Colonic mucosa (tissue), 4 donors: ENCODE results near the gene SELENOS. TPM values are rescaled to one million over a fixed set of nuclear protein-coding genes. Genes with fewer than 3 reads are reported as not detected.

ENCODE experiments used
- DNase-seq: peaks from one replicate; pipeline ENCODE4 v3.0.0-alpha.2; 2020
- H3K27ac ChIP-seq: fragments of 200-600 bp; one replicate; pipeline ENCODE4 v1.8.0; 2021
- H3K27me3 ChIP-seq: fragments of 200-600 bp; one replicate; pipeline ENCODE4 v1.8.0; 2021
- H3K36me3 ChIP-seq: fragments of 200-600 bp; one replicate; pipeline ENCODE4 v1.8.0; 2021
- H3K4me1 ChIP-seq: fragments of 200-600 bp; one replicate; pipeline ENCODE4 v1.8.0; 2021; ENCODE audit warnings: mild to moderate bottlenecking
- H3K4me3 ChIP-seq: fragments of 200-600 bp; one replicate; pipeline ENCODE4 v1.8.0; 2021
- H3K9ac ChIP-seq, 2 donors: one replicate each; pipeline ENCODE4 v1.7.0; 2013; ENCODE audit warnings: control low read depth in 2 of 2, low read depth in 2 of 2, low read length in 2 of 2
- H3K9me3 ChIP-seq: fragments of 200-600 bp; one replicate; pipeline ENCODE4 v1.8.0; 2021
- intact Hi-C: fragments of 100-400 bp; cut with DNase I; formaldehyde crosslinking; loops from one replicate; pipeline ENCODE4 v1.14.1; 2022
- total RNA-seq, 2 donors: library from RNA; stranded (reverse); fragmentation: NEBNext Ultra II Directional in 1 of 2; extraction: Animal tissue kit (Norgen Biotek cat#: 25700) in 1 of 2; gene quantifications; one replicate each; pipeline ENCODE4 v1.2.1, GENCODE V29; 2021
- TF ChIP-seq, protein P1 (sequence below): fragments of 200-600 bp; IDR thresholded peaks from one replicate; pipeline ENCODE4 v1.8.0; 2022; ENCODE audit warnings: antibody characterized with exemption, mild to moderate bottlenecking
- donor health status: healthy.
- donor health status: DM: no; HTN: no; CAD: no.
- donor health status: DM: no; HTN: no; CAD: no.

The SELENOS gene
- total RNA-seq, 2 donors from 2014 or later, result 85.8 to 121 TPM

DNA sequence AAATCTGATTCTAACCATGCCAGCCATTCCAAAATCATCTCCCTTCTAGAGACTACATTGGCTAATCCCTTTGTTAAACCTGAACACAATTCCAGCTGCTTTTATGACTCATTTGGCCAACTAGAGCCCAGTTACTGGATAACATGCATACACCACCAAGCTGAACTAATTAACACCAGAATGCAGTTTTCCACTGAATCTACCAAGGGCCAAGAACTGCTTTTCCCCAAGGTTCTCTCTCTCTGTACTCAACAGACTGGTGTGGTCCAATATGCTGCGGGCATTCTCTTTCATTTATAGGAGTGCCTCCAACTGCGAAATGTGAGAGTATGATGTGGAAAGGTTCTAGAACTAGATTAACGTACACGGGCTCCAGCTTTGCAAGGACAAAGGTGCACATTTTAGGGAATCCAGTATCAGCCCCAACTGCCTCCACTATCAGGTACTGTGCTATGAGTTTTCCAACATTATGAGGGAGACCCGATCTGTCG is 26.9 kb downstream of the SELENOS start:
- Histone ChIP-seq H3K4me1 (peaks cover 22% of the 10 kb centered on the region), H3K36me3 (no peaks in the 10 kb centered on the region), H3K27ac (peak overlapping the region; percentile 44), H3K9me3 (no peaks in the 10 kb centered on the region), H3K9ac (peak overlapping the region; percentile 75 to 83), H3K4me3 (peak overlapping the region; percentile 89), H3K27me3 (no peaks in the 10 kb centered on the region)
- no peak for DNase-seq
- TF ChIP-seq, protein P1, sequence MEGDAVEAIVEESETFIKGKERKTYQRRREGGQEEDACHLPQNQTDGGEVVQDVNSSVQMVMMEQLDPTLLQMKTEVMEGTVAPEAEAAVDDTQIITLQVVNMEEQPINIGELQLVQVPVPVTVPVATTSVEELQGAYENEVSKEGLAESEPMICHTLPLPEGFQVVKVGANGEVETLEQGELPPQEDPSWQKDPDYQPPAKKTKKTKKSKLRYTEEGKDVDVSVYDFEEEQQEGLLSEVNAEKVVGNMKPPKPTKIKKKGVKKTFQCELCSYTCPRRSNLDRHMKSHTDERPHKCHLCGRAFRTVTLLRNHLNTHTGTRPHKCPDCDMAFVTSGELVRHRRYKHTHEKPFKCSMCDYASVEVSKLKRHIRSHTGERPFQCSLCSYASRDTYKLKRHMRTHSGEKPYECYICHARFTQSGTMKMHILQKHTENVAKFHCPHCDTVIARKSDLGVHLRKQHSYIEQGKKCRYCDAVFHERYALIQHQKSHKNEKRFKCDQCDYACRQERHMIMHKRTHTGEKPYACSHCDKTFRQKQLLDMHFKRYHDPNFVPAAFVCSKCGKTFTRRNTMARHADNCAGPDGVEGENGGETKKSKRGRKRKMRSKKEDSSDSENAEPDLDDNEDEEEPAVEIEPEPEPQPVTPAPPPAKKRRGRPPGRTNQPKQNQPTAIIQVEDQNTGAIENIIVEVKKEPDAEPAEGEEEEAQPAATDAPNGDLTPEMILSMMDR, result no peak
- intact Hi-C loops, result no loop called here

DNA sequence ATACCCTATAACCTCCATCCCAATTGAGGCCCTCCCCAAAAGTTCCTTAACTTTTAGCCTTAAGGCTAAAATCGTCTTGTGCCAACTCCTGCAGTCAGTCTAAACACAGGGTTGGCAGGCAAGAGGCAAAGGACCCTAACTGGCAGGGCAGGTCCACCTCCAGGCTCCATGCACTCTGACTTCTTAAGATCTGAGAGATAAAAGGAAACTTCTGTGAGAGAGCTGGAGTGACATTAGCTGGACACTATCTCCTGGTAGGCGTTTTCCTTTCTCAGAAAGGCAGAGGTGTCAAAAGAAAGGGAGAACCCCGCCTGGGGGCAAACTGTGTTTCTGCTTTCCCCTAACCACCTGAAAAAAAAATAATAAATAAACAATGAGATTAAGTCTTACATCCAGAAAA is 29.0 kb downstream of the SELENOS start:
- no peak overlapping the region for H3K9ac ChIP-seq
- no peak for DNase-seq
- no peak overlapping the region for H3K27ac ChIP-seq
- H3K27me3 ChIP-seq, result no peaks in the 10 kb centered on the region
- no peak overlapping the region for H3K4me3 ChIP-seq
- peaks cover 22% of the 10 kb centered on the region for H3K4me1 ChIP-seq
- intact Hi-C loops, result no loop called here
- no peaks in the 10 kb centered on the region for H3K36me3 ChIP-seq
- H3K9me3 ChIP-seq, result no peaks in the 10 kb centered on the region
- TF ChIP-seq, protein P1, result no peak

- no peak overlapping the region for H3K4me3 ChIP-seq
- H3K36me3 ChIP-seq, result no peaks in the 10 kb centered on the region
- no peaks in the 10 kb centered on the region for H3K27me3 ChIP-seq
- intact Hi-C loops, result no loop called here
- no peak for DNase-seq
- no peak overlapping the region for H3K9ac ChIP-seq
- TF ChIP-seq, protein P1, result no peak
- peaks cover 15% of the 10 kb centered on the region for H3K4me1 ChIP-seq
- H3K27ac ChIP-seq, result no peak overlapping the region
- H3K9me3 ChIP-seq, result no peaks in the 10 kb centered on the region
Measured at GRCh38 chr15:101246824-101247745, 30.2 kb downstream of the SELENOS start.

GRCh38 chr15:101246391-101246790 is 30.9 kb downstream of the SELENOS start:
- peaks cover 15% of the 10 kb centered on the region for H3K4me1 ChIP-seq
- H3K27me3 ChIP-seq, result no peaks in the 10 kb centered on the region
- H3K9me3 ChIP-seq, result no peaks in the 10 kb centered on the region
- DNase-seq, result no peak
- no peak overlapping the region for H3K9ac ChIP-seq
- no peak overlapping the region for H3K4me3 ChIP-seq
- H3K36me3 ChIP-seq, result no peaks in the 10 kb centered on the region
- no peak overlapping the region for H3K27ac ChIP-seq
- TF ChIP-seq, protein P1, result no peak
- intact Hi-C loops, result no loop called here

- H3K9me3 ChIP-seq, result no peaks in the 10 kb centered on the region
- H3K27ac ChIP-seq, result no peak overlapping the region
- no peak overlapping the region for H3K4me3 ChIP-seq
- DNase-seq, result no peak
- H3K4me1 ChIP-seq, result peaks cover 10% of the 10 kb centered on the region
- H3K36me3 ChIP-seq, result no peaks in the 10 kb centered on the region
- peak overlapping the region in 1 of 2 donors; percentile 21 for H3K9ac ChIP-seq
- intact Hi-C loops, result no loop called here
- TF ChIP-seq, protein P1, result no peak
- H3K27me3 ChIP-seq, result no peaks in the 10 kb centered on the region
Measured at GRCh38 chr15:101244889-101245668, 32.2 kb downstream of the SELENOS start.
